Subcutaneous adipose tissue (tissue), 4 donors: Measurements from ENCODE around the gene MED12. TPM values are rescaled to one million over a fixed set of nuclear protein-coding genes. Genes with fewer than 3 reads are reported as not detected.

ENCODE experiments used
- CTCF ChIP-seq: fragments of 450-650 bp; IDR thresholded peaks from one replicate; pipeline ENCODE4 v1.5.1; 2016; ENCODE audit warnings: low read depth, mild to moderate bottlenecking, control low read depth, antibody characterized with exemption, moderate library complexity
- total RNA-seq, 4 donors: library from RNA; depleted of rRNA; stranded (reverse); fragments of >200 nt; gene quantifications; one replicate each; pipeline ENCODE4 v1.1.0, GENCODE V29; 2016

Gene MED12
- total RNA-seq, 4 donors from 2014 or later: 30.2 to 51.6 (median 43.9) TPM

- TF ChIP-seq CTCF: no peak
Observed at GRCh38 chrX:71109051-71109450, 9.3 kb upstream of the MED12 start.

- no peak for TF ChIP-seq CTCF
Observed at GRCh38 chrX:71111141-71111843, 7.1 kb upstream of the MED12 start, which contains the start of gene IL2RG. TSS of gene IL2RG (minus strand) at chrX:71111577. CDS start at chrX:71111539, 38 bp downstream.

GRCh38 chrX:71111921-71112431, 6.4 kb upstream of the MED12 start:
- TF ChIP-seq CTCF: no peak

GRCh38 chrX:71117358-71117757, 1.0 kb upstream of the MED12 start:
- TF ChIP-seq CTCF: no peak

- TF ChIP-seq CTCF: no peak
Observed at GRCh38 chrX:71118985-71119535, 664 bp downstream of the MED12 start.

GRCh38 chrX:71128166-71128833, 9.9 kb downstream of the MED12 start:
- no peak for TF ChIP-seq CTCF
